Glutamatergic neuron (in vitro differentiated cells): ENCODE data around the gene BBS7. TPM values are rescaled to one million over a fixed set of nuclear protein-coding genes. Genes with fewer than 3 reads are reported as not detected.

ENCODE experiments used
- DNase-seq: peaks from one replicate; pipeline ENCODE4 v3.0.0; 2022
- H3K27ac Mint-ChIP-seq: one replicate; pipeline ENCODE4 v1.8.0; 2020; ENCODE audit warnings: mild to moderate bottlenecking, mixed read lengths, inconsistent platforms; ENCODE audit not compliant: unreplicated experiment
- H3K27me3 Mint-ChIP-seq: one replicate; pipeline ENCODE4 v1.8.0; 2020; ENCODE audit warnings: mild to moderate bottlenecking, moderate library complexity, mixed read lengths, inconsistent platforms; ENCODE audit not compliant: unreplicated experiment
- H3K36me3 Mint-ChIP-seq: one replicate; pipeline ENCODE4 v1.8.0; 2020; ENCODE audit warnings: mild to moderate bottlenecking, mixed read lengths, inconsistent platforms; ENCODE audit not compliant: unreplicated experiment
- H3K4me1 Mint-ChIP-seq: one replicate; pipeline ENCODE4 v1.8.0; 2020; ENCODE audit warnings: mild to moderate bottlenecking, low read depth, mixed read lengths, inconsistent platforms; ENCODE audit not compliant: unreplicated experiment
- H3K4me3 Mint-ChIP-seq: one replicate; pipeline ENCODE4 v1.8.0; 2020; ENCODE audit warnings: mild to moderate bottlenecking, mixed read lengths, inconsistent platforms; ENCODE audit not compliant: unreplicated experiment
- H3K9me3 Mint-ChIP-seq: one replicate; pipeline ENCODE4 v1.8.0; 2020; ENCODE audit warnings: mild to moderate bottlenecking, moderate library complexity, mixed read lengths, inconsistent platforms; ENCODE audit not compliant: unreplicated experiment
- total RNA-seq: library from RNA; stranded (reverse); fragmentation: NEBNext Ultra II Directional; extraction: Animal tissue kit (Norgen Biotek cat#: 25700); gene quantifications from one replicate; pipeline ENCODE4 v1.2.1, GENCODE V29; 2021; ENCODE audit not compliant: unreplicated experiment
- TF ChIP-seq, protein P1 (sequence below): fragments of 200-600 bp; sonication (generic); IDR thresholded peaks from one replicate; pipeline ENCODE4 v1.5.0; 2021; ENCODE audit not compliant: partially characterized antibody, unreplicated experiment

BBS7 gene
- total RNA-seq, 1 donor from 2014 or later, result 49.8 TPM

DNA sequence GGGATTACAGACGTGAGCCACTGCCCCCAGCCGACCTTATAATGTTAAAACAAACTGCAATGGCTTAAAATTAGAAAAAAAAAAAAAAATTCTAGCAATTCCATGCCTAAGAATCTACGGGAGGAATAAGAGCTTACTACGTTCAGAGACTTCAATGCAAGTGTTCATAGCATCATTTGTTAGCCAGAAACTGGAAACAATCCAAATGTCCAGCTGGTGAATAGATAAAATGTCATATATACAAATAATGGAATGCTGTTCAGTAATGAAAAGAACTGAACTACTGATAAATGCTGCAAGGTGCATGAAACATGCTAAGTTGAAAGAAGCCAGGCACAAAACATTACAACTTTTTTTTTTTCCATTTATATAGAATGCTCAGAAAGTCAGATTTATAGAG is 63.9 kb downstream of the BBS7 start:
- Mint-ChIP-seq H3K27me3 (no peaks in the 10 kb centered on the region), H3K4me3 (no peak overlapping the region), H3K4me1 (peaks cover 2% of the 10 kb centered on the region), H3K9me3 (peaks cover under 1% of the 10 kb centered on the region), H3K36me3 (no peaks in the 10 kb centered on the region), H3K27ac (no peak overlapping the region)
- TF ChIP-seq, protein P1, sequence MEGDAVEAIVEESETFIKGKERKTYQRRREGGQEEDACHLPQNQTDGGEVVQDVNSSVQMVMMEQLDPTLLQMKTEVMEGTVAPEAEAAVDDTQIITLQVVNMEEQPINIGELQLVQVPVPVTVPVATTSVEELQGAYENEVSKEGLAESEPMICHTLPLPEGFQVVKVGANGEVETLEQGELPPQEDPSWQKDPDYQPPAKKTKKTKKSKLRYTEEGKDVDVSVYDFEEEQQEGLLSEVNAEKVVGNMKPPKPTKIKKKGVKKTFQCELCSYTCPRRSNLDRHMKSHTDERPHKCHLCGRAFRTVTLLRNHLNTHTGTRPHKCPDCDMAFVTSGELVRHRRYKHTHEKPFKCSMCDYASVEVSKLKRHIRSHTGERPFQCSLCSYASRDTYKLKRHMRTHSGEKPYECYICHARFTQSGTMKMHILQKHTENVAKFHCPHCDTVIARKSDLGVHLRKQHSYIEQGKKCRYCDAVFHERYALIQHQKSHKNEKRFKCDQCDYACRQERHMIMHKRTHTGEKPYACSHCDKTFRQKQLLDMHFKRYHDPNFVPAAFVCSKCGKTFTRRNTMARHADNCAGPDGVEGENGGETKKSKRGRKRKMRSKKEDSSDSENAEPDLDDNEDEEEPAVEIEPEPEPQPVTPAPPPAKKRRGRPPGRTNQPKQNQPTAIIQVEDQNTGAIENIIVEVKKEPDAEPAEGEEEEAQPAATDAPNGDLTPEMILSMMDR, result no peak
- DNase-seq, result no peak

DNA sequence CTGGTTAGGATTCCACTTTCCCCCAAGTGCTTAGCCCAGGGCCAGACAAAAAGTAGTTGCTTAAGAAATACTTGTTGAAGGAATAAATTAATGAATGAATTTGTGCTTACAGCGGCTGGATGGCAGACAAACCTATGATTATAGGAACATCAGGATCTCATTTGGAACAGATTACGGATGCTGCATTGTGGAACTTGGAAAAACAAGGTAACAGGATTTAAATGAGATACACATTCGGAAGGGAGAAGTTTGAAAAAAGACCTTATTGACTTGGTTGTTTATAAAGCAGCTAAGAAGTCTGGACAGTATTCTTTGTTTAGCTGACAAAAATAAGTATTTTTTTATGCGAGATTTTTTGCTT is 68.6 kb downstream of the BBS7 start:
- peaks cover 8% of the 10 kb centered on the region for H3K9me3 Mint-ChIP-seq
- no peaks in the 10 kb centered on the region for H3K36me3 Mint-ChIP-seq
- H3K27me3 Mint-ChIP-seq, result peaks cover 4% of the 10 kb centered on the region
- peak overlapping the region; percentile 95 for H3K27ac Mint-ChIP-seq
- no peak for DNase-seq
- peaks cover 2% of the 10 kb centered on the region for H3K4me1 Mint-ChIP-seq
- TF ChIP-seq, protein P1, result no peak
- H3K4me3 Mint-ChIP-seq, result peak overlapping the region; percentile 92

DNA sequence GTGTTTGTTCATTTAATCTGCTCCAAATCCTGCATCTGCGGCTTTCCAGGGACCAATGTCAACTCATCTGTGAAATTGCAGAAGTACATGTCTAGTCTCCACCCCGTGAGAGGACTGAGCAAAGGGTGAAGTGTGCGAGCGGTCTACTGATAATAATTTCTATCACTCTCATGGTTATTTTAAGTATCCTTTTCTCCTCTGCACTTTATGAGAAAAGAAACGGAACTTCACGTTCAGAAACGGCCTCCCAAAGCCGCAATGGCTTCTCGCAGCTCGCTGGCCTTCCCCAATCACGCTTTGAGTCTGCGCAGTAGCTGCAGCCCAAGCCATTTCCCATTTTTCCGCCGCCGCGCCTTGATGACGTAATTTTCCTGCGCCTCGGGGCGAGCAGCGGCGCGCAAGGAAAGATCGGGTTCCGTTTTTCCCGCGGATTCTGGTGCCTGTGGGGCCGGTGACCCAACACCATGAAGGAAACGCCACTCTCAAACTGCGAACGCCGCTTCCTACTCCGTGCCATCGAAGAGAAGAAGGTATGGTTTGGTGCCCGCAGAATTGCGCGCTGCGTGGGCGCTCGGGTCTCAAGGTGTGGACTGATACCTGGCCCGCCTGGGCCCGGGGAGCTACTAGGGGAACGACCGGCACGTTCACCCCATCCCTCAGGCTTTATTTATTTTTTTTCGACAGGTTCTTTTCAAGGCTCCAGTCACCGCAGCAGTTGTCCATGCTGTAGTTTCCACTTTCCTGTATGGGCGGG is 69.1 kb downstream of the BBS7 start, which contains the start of gene EXOSC9:
TSS of gene EXOSC9 (plus strand) at position 363 of the 754 bp plus-strand sequence. CDS start at position 465, 102 bp downstream.
- peak; percentile 98 for DNase-seq
- Mint-ChIP-seq H3K4me1 (peaks cover 4% of the 10 kb centered on the region), H3K4me3 (peak within 1 kb of the TSS; percentile 92), H3K27ac (peak within 1 kb of the TSS; percentile 95), H3K36me3 (no peaks in the 10 kb centered on the region), H3K9me3 (peaks cover 8% of the 10 kb centered on the region), H3K27me3 (peaks cover 4% of the 10 kb centered on the region)
- TF ChIP-seq, protein P1, result no peak

DNA sequence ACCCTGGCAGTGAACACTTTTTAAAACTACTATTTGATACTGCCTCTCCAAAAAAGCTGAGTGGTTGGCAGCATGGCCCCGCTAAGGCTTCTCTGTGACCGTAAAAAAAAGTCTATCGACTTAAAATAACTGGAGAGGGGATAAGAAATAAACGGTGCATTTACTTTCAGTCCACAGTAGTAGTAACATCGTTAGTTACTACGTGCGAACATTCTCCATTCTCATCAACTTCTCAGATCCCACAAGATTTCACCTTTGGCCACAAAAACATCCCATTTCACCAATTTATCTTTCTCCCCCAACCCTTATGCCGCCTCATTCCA is 69.7 kb downstream of the BBS7 start:
- Mint-ChIP-seq H3K27ac (peak overlapping the region; percentile 95), H3K4me1 (peaks cover 6% of the 10 kb centered on the region), H3K36me3 (no peaks in the 10 kb centered on the region), H3K27me3 (peaks cover 4% of the 10 kb centered on the region), H3K9me3 (peaks cover 8% of the 10 kb centered on the region), H3K4me3 (peak overlapping the region; percentile 92)
- TF ChIP-seq, protein P1, result no peak
- DNase-seq, result no peak

DNA sequence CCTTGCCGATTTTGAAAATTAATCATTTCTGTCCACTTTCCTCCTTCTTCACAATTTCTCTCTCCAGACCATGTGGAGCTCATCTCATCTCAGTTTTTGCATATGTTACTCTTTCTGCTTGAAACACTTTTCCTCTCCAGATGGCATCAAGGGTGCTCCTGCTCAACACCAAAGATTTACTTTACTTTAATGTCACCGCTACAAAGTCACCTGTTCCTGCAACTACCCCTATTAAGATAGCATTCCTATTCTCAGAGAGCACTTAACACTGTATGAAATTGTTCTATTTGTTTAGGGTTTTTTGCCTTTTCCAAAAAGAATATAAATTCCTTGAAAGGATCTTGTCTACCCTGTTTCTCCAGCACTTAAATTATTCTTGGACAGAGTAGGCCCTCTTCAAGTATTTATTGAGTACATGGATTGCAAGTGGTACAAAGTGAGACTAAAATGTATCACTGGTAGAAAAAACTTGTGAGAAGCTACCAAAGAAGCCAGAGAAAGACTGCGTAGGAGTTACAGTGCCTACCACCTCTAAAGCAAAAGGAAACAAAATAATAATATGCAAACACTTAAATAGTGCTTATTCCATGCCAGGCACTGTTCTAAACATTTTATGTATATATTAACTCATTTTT is 70.3 kb downstream of the BBS7 start:
- Mint-ChIP-seq H3K4me1 (peaks cover 9% of the 10 kb centered on the region), H3K27ac (no peak overlapping the region), H3K27me3 (peaks cover 4% of the 10 kb centered on the region), H3K36me3 (no peaks in the 10 kb centered on the region), H3K4me3 (peak overlapping the region; percentile 92), H3K9me3 (peaks cover 8% of the 10 kb centered on the region)
- TF ChIP-seq, protein P1, result no peak
- no peak for DNase-seq
